Upper lobe of left lung (tissue), 6 donors: ENCODE data around the gene SHISA2. TPM values are rescaled to one million over a fixed set of nuclear protein-coding genes. Genes with fewer than 3 reads are reported as not detected.

ENCODE experiments used
- ATAC-seq, 2 donors: fragments of 200-7000 bp; cut with Tn5 transposase; one replicate each; pipeline ENCODE4 v1.9.1; 2022; ENCODE audit warnings: mild to moderate bottlenecking in 2 of 2, moderate library complexity in 2 of 2; ENCODE audit not compliant: low FRiP score in 2 of 2
- DNase-seq, 2 donors: peaks; one replicate each; pipeline ENCODE4 v3.0.0-alpha.2; 2019 to 2020
- H3K27ac ChIP-seq, 4 donors: fragments of 200-600 bp; sonication (generic); one replicate each; pipeline ENCODE4 v1.5.1; 2016 to 2019
- H3K27me3 ChIP-seq, 4 donors: fragments of 200-600 bp; sonication (generic); one replicate each; pipeline ENCODE4 v1.5.1; 2017 to 2019
- H3K36me3 ChIP-seq, 4 donors: fragments of 200-600 bp; sonication (generic); one replicate each; pipeline ENCODE4 v1.5.1; 2016 to 2019
- H3K4me1 ChIP-seq, 4 donors: fragments of 200-600 bp; sonication (generic); one replicate each; pipeline ENCODE4 v1.5.1; 2018 to 2019
- H3K4me3 ChIP-seq, 4 donors: fragments of 200-600 bp; sonication (generic); one replicate each; pipeline ENCODE4 v1.5.1; 2017 to 2019; ENCODE audit warnings: mild to moderate bottlenecking in 2 of 4, moderate library complexity in 1 of 4
- H3K9me3 ChIP-seq, 4 donors: fragments of 200-600 bp; sonication (generic); one replicate each; pipeline ENCODE4 v1.5.1; 2018 to 2019
- EP300 ChIP-seq, 4 donors: sonication (generic); formaldehyde crosslinking; IDR thresholded peaks; one replicate each; pipeline ENCODE4 v1.5.1; 2017; ENCODE audit warnings: antibody characterized with exemption in 4 of 4, control low read depth in 2 of 4
- POLR2A ChIP-seq, 4 donors: fragments of 450-650 bp; IDR thresholded peaks; one replicate each; pipeline ENCODE4 v1.5.1; 2016 to 2017; ENCODE audit warnings: antibody characterized with exemption in 4 of 4, mild to moderate bottlenecking in 2 of 4
- POLR2AphosphoS5 ChIP-seq, 2 donors: sonication (generic); formaldehyde crosslinking; IDR thresholded peaks; one replicate each; pipeline ENCODE4 v1.5.1; 2017; ENCODE audit warnings: antibody characterized with exemption in 2 of 2
- WGBS, 2 donors: methylation state at CpG; one replicate each; pipeline ENCODE4 v1.1.5; 2017 to 2018; 5-methylcytosine and 5-hydroxymethylcytosine counted together
- total RNA-seq, 6 donors: library from RNA; depleted of rRNA in 4 of 6; stranded (reverse); fragments of >200 nt in 4 of 6; gene quantifications; one replicate each; pipeline versions ENCODE4 v1.1.0 to v1.2.1, GENCODE V29; 2016 to 2021
- TF ChIP-seq, protein P1 (sequence below), 6 experiments: fragments of 450-650 bp in 4 of 6; fragments of 200-600 bp in 2 of 6; sonication (generic) in 2 of 6; IDR thresholded peaks; one replicate each; pipeline ENCODE4 v1.5.1; 2016 to 2019; ENCODE audit warnings: antibody characterized with exemption in 6 of 6
- donor health status: DM: no; HTN: no; CAD: no; lungs with moderate emphysema.
- donor health status: DM: no; HTN: yes; CAD: no; lungs with severe emphysema.

SHISA2 gene
- total RNA-seq, 6 donors from 2014 or later, result 7.3 to 19.9 (median 13.4) TPM

DNA sequence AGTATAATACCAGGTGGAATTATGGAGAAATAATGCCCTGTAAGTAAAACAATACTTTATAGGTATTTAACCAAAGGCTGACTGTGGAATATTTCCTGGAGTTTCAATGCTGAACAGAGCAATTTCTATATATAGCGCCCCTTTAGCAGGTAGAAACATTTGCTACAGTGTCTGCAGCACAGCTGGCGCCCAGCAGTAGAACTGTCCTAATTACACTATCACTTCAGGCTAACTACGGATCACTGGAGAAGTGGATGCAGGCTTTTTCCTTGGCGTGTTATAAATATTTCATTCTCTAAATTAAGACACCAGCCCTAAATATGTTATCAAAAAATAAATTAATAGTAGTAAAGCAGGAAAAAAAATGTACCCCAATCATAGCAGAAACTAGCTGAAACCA, 3.1 kb downstream of the SHISA2 start:
- peaks cover 0 to 28% (median 7%) of the 10 kb centered on the region in 4 donors for H3K27me3 ChIP-seq
- TF ChIP-seq EP300 (IDR thresholded peaks at IDR 0.05), result no peak
- no peak for TF ChIP-seq POLR2AphosphoS5 (IDR thresholded peaks at IDR 0.05)
- TF ChIP-seq POLR2A (IDR thresholded peaks at IDR 0.05), result no peak
- TF ChIP-seq, protein P1, sequence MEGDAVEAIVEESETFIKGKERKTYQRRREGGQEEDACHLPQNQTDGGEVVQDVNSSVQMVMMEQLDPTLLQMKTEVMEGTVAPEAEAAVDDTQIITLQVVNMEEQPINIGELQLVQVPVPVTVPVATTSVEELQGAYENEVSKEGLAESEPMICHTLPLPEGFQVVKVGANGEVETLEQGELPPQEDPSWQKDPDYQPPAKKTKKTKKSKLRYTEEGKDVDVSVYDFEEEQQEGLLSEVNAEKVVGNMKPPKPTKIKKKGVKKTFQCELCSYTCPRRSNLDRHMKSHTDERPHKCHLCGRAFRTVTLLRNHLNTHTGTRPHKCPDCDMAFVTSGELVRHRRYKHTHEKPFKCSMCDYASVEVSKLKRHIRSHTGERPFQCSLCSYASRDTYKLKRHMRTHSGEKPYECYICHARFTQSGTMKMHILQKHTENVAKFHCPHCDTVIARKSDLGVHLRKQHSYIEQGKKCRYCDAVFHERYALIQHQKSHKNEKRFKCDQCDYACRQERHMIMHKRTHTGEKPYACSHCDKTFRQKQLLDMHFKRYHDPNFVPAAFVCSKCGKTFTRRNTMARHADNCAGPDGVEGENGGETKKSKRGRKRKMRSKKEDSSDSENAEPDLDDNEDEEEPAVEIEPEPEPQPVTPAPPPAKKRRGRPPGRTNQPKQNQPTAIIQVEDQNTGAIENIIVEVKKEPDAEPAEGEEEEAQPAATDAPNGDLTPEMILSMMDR (IDR thresholded peaks at IDR 0.05), result no peak
- 47 to 53% methylated on average over 4 of the region's 4 CpGs for WGBS, 2 donors
- H3K9me3 ChIP-seq, result no peaks in the 10 kb centered on the region
- peaks cover 6 to 29% (median 18%) of the 10 kb centered on the region in 4 donors for H3K4me1 ChIP-seq
- no peaks in the 10 kb centered on the region for H3K36me3 ChIP-seq
- ATAC-seq (no peak), DNase-seq (no peak)
- peak overlapping the region in 3 of 4 donors; percentile 55 to 59 (median 57) for H3K4me3 ChIP-seq
- H3K27ac ChIP-seq, result no peak overlapping the region

DNA sequence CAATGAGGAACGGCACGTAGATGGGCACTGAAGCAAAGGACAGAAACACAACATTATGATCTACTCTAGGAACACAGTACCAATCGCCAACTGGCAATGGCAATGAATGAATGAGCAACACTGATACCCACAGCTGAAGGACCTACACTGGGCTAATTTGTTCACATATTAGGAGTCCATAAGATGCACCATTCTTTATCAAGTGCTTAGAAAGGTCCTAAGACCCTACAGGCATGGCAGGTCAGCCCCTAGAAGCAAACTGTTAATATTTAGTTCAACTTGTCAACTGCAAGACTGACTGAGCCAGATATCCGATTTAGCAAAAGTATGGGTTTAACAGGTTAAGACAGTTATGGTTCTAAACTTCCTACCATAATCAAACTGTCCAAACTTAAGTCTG, 4.8 kb downstream of the SHISA2 start:
- Histone ChIP-seq H3K4me1 (peaks cover 6 to 26% (median 18%) of the 10 kb centered on the region in 4 donors), H3K9me3 (no peaks in the 10 kb centered on the region), H3K4me3 (no peak overlapping the region), H3K27ac (no peak overlapping the region), H3K36me3 (no peaks in the 10 kb centered on the region), H3K27me3 (peaks cover 0 to 28% (median 7%) of the 10 kb centered on the region in 4 donors)
- TF ChIP-seq POLR2AphosphoS5 (IDR thresholded peaks at IDR 0.05), result no peak
- TF ChIP-seq, protein P1 (IDR thresholded peaks at IDR 0.05), result no peak
- TF ChIP-seq EP300 (IDR thresholded peaks at IDR 0.05), result no peak
- no peak for TF ChIP-seq POLR2A (IDR thresholded peaks at IDR 0.05)
- no peak for ATAC-seq
- 91 to 98% methylated on average over 4 of the region's 4 CpGs for WGBS, 2 donors
- DNase-seq, result no peak

DNA sequence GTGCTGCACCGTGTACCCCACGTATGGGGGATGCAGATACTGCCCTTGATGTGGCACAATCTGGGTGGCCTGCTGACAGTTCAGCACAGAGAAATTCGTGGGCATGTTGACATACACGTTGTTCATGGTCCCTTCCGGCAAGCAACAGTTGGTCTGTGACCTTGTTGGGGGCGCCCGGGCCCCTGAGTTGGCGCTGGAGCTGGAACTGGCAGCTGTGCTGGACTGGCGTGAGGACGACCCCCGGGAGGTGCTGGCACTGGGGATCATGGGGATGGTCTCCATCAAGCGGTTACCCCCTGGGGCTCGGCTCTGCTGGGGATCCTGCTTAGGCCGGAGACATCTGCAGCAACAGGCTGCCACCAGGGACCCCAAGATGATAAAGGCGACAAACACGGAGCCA, 5.2 kb downstream of the SHISA2 start:
- ATAC-seq, result no peak
- Histone ChIP-seq H3K4me3 (no peak overlapping the region), H3K27ac (no peak overlapping the region), H3K27me3 (peaks cover 0 to 24% (median 7%) of the 10 kb centered on the region in 4 donors), H3K9me3 (no peaks in the 10 kb centered on the region), H3K36me3 (no peaks in the 10 kb centered on the region), H3K4me1 (peaks cover 6 to 22% (median 17%) of the 10 kb centered on the region in 4 donors)
- peak in 1 of 2 donors; percentile 66 for DNase-seq
- 91 to 95% methylated on average over 5 to 16 of the region's 16 CpGs for WGBS, 2 donors
- no peak for TF ChIP-seq POLR2AphosphoS5 (IDR thresholded peaks at IDR 0.05)
- no peak for TF ChIP-seq EP300 (IDR thresholded peaks at IDR 0.05)
- TF ChIP-seq POLR2A (IDR thresholded peaks at IDR 0.05), result no peak
- TF ChIP-seq, protein P1 (IDR thresholded peaks at IDR 0.05), result no peak

GRCh38 chr13:26045142-26045541, 6.7 kb downstream of the SHISA2 start:
- 69 to 71% methylated on average over 2 of the region's 2 CpGs for WGBS, 2 donors

More at GRCh38 chr13:26045142-26045541, 6.7 kb downstream of the SHISA2 start:
- no peak overlapping the region for H3K27ac ChIP-seq
- H3K4me3 ChIP-seq, result no peak overlapping the region
- TF ChIP-seq, protein P1 (IDR thresholded peaks at IDR 0.05), result no peak
- no peak for TF ChIP-seq POLR2AphosphoS5 (IDR thresholded peaks at IDR 0.05)
- no peak for TF ChIP-seq POLR2A (IDR thresholded peaks at IDR 0.05)
- TF ChIP-seq EP300 (IDR thresholded peaks at IDR 0.05), result no peak
- H3K36me3 ChIP-seq, result no peaks in the 10 kb centered on the region
- no peaks in the 10 kb centered on the region for H3K9me3 ChIP-seq
- DNase-seq, result no peak
- peaks cover 0 to 9% (median 1%) of the 10 kb centered on the region in 4 donors for H3K27me3 ChIP-seq
- H3K4me1 ChIP-seq, result peaks cover 0 to 7% (median 5%) of the 10 kb centered on the region in 4 donors
- no peak for ATAC-seq
